ENCODE data around the gene ATXN1.

ATXN1 gene

DNA sequence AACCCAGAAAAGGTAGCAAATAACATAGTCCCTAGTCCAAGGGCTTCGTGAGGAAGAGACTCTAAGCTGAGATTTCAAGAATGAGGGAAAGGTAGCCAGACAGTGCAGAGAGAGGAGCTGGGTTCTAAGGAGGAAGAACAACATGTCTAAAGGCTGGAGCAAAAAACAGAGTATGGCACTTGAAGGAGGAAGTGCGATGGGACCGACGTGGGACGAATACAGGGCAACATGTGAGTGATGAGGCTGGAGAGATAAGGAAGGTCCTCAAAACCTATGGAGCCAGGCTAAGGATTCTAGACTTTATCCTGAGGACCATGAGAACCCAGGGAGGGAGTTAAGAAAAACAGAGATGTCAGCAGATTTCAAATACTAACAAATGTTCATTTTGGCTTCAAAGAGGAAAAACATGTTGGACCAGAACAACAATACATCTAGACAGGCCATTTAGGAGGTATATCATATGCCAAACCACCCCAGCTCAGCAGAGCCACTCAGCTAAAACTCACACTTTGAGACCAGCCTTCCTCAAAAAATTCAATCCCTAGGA lies 17.5 kb downstream of the ATXN1 start:
- DNase-seq (ENCODE audit: low spot score): no peak

DNA sequence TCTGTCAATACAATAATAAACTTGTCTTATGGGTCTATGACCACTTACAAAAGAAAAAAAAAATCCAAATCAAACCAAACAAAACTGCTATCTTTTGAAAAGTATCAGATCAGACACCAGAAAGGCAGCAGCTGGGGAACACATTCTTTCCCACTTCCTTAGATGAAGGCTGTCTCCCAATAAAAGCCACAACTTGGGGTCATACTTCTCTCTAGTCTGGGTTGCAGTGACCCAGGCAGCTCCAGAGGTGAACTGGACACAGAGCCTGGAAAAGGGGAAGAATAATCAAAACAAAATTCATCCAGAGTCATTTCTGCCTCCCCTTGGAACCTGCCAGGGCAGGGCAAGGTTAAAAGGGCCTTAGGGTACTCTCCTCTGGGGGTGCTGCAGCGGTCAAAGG lies 19.1 kb downstream of the ATXN1 start:
- no peak for DNase-seq (ENCODE audit: low spot score)

DNA sequence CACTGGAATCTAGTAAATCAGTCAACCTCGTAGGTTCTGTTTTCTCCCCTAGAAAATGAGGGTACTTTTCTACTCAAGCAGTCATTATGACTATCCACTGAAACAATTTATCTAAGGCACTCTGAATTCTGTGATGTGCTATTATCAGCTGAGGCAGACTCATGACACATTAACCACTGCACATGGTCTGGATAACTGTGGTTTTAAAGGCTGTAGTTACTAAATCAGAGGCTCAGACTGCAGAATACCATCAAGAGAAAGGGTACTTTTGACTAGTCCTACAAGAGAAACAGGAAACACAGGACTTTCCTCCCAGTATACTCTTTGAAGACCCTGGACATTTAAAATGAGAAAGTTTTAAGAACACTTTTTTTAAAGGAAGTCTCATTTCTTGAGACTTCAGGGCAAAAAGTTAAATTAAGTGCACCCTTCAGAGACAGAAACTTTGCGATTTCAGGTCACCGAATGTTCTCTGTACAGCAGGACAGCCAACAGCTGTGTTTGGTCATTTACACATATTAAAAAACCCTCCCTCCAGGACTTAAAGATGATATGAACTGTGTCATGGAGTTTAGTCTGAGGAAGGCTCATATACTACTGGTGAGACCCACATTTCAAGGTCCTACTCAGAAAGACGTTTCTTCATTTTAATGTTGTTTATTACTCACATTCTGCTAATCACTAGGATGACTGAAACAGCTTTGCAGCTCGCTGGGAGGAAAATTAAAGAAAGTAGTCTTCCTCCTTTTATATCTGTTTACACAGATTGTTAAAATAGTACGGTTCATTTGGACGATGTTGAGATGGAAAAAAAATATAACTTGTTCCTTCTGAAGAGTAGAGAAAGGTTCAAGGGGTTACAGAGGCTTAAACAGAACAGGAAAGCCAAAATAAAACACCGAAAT lies 19.9 kb downstream of the ATXN1 start:
- no peak for DNase-seq (ENCODE audit: low spot score)

DNA sequence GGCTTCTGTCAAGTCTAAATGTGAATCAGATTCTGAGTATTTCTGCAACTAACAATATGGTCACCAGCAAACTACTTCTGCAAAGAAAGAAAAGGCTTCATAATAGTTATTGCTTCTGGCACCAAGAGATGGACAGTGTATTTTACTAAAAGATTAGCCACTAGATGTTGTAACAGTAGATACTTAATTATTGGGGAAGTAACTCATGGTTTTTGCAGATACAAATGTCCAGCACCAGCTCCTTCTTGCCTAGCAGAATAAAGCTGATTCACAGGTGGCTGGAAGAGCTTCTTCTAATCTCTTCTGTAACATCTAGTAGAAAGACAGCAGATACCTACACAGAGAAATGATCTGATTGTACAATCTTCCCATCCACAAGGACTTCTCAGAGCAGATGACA lies 21.2 kb downstream of the ATXN1 start:
- no peak for DNase-seq (ENCODE audit: low spot score)

DNA sequence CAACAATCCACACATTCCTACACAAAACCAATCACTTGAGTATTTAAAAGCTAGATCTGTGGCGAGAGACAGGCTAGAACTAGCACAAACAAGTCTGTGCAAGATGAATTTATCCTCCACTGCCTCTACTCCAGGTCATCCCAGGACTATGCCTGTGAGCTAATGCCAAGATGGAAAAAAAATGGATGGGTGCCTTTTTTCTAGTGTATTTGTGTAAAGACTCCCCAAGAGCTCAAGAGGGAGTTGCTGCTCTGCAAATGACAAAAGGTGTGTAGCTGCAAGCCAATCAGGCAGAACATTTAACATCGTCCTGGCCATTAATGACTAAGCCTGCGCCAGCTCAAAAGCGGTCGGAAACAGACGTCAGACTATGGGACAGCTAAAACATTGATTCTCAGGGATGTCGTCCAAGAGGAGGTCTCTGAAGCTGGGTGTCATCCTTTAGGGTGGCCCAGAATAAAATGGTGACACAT lies 21.9 kb downstream of the ATXN1 start:
- DNase-seq (ENCODE audit: low spot score): no peak

DNA sequence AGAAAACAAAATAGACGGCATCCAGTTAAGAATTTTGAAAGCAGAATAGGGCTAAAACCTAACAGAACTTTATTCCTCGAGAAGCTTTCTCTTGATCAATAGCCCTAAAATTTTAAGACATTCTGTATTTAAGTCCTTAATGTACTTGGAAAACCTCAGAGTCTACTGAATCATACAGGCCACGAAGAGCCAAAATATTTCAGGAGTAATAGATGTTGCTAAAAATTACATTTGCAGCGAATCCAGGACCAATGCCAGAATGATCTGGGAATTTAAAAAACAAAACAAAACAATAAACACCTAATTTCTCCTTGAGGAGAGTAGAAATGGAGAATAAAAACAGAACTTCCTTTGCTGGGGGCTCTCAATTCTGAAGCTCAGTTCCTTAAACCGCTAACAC lies 23.3 kb downstream of the ATXN1 start:
- no peak for DNase-seq (ENCODE audit: low spot score)

DNA sequence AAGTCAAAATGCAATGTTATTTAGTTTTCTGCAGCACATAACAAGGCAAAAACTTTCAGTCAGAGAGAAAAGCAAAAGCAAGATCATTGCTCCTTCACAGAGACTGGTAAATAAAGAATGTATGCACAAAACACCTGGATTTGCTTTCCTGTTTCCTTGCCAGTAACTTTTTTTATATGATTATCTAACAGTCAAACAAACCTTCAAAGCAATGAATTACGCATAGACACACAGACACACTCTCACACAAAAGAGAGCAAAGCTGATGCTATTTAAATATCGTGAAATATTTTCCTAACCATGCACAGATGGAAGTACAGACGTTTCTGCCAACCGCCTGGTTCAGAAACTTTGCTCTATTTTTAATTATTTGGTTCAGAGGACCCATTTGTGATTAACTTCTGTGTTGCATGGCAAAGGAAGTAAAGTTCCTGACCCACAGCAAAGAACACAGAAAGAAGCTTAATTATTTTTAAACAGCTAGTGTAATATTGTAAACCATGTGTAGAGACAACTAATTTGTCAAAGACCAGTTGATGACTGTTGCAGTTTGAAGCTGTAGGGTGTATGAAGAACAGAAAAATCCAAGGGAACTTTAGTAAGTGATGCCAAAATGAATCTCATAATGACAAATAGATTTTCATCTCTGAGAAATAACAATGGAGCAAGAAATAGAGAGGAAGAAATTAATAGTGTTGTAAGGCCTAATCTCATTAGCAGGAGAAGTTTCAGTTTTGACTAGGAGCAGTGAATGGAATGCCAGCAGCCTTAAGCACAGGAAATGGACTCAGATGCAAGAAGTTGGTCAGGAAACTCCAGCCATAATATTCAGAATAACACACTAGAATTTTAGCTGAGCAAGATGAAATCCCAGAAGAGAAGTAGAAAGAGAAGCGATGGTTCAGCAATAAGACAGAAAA lies 24.1 kb downstream of the ATXN1 start:
- DNase-seq (ENCODE audit: low spot score): no peak

DNA sequence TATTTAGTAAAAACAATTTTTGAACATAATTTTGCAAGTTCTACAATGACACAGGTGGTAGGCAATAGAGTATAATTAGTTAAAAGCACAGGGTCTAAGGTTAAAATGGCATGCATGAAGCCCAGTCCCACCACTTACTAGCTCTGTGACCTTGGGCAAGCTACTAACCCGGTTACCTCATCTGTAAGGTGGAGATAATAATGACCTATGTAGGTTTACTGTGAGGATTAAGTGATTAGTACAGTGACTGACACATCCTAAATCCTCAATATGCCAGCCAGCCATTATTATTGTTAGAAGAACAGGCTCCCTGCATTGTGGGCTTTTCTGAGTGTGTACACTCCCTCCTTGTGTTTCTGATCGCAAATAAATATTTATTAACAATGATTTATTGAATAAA lies 26.2 kb downstream of the ATXN1 start:
- no peak for DNase-seq (ENCODE audit: low spot score)

DNA sequence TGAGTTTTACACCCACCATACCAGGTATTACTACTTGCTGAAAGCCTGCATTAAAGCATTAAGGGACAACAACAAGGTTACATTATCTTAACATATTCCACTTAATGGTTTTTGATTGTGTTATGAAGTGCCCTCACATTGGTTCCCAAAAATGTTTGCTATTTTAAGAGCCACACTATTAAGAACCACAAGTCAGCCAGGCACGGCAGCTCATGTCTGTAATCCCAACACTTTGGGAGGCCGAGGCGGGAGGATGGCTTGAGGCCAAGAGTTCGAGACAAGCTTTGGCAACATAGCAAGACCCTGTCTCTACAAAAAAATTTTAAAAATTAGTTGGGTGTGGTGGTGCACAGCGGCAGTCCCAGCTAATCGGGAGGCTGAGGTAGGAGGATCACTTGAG lies 28.2 kb downstream of the ATXN1 start:
- no peak for DNase-seq (ENCODE audit: low spot score)

DNA sequence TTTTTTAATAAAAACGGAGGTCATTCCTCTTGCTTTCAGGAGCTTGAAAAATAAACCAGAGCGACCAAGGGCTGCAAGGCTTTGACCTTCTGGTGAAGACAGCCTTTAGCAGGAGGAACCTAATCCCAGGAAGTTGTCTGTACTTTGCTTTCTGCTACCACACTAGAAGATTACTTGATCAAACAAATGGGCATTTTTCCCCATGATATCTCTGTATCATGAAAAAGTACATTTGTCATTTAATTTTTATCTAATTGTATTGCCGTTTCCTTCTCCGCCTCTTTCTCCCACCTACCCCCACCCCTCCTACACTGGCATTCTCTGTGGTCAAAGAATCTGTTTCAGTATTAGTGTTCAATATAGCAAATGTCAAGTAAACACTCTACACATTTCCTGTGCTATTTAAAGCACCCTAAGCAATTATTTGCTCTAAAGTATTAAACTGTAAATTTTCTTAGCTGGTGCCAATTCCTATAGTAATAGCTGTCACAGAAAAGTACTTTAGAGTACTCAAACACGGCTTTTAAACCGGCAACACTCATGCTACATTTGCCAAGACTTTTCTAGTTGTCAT lies 29.7 kb downstream of the ATXN1 start:
- peak; percentile 39 for DNase-seq (ENCODE audit: low spot score)

DNA sequence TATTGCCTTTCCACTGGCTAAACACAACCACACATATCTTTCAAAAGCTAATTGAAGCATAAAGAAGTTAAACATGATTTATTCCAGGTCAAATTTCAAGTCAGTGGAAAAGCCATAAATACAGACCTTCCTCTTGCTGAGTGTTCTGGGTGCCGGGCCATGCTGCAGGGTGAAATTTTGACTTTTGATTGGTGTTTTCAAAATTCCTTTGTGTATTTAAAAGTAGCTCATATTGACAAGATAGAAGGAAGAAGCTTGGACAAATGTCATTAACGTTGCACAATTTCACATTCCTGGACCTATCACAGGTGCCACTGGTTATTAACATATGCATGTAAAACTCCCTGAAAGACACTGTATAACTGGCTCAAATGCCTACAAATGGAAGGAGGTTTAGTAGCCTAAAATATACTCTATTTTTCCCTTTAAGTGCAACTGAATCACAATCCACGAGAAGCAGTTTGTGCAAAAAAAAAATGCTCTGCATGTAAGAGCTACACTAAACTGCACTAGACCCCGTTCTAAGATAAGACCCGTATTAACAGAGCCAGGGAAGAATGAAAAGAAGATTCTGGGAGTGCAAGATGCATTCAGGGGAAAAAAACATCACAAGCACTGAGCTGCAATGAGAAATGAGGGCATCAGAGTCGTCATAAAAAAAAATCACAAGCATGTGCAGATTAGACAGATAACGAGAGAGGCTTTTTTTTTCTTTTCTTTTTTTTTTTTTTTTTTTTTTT lies 30.4 kb downstream of the ATXN1 start:
- no peak for DNase-seq (ENCODE audit: low spot score)

DNA sequence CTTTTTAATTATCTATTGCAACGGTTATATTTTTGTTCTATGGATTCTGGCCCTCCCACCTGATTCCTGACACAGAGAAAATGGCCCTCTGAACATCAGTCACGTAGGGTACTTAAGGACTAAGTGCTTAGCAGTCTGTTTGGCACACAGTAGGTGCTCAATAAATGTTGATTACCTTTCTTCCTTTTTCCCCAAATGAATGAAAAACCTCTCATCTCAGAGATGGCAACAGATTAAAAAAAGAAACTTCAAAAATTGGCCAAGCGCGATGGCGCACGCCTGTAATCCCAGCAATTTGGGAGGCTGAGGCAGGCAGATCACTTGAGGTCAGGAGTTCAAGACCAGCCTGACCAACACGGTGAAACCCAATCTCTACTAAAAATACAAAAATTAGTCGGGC lies 31.5 kb downstream of the ATXN1 start:
- DNase-seq (ENCODE audit: low spot score): no peak

DNA sequence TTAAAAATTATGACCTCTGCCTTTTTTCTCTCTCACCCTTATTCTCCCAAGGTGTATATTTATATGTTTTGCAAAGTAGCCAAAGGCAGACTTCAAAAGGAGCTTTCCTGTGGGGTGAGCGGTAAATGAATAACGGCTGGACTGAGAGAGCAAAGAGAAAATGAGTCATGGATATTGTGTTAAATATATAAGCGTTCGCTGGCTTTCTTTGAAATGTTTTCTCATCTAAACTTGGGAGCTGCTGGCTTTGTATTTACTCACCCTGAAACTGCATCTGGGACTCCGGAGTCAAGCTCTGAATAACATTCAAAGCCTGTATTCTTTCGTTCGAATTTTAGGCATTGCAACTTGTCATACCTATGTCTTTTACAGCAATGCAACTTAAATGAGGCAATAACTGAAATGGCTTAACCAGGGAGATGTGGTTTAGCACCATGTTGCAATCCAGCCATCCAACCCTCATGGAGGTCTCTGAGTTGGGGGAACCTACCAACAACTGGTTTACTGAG lies 32.0 kb downstream of the ATXN1 start:
- DNase-seq (ENCODE audit: low spot score): no peak

DNA sequence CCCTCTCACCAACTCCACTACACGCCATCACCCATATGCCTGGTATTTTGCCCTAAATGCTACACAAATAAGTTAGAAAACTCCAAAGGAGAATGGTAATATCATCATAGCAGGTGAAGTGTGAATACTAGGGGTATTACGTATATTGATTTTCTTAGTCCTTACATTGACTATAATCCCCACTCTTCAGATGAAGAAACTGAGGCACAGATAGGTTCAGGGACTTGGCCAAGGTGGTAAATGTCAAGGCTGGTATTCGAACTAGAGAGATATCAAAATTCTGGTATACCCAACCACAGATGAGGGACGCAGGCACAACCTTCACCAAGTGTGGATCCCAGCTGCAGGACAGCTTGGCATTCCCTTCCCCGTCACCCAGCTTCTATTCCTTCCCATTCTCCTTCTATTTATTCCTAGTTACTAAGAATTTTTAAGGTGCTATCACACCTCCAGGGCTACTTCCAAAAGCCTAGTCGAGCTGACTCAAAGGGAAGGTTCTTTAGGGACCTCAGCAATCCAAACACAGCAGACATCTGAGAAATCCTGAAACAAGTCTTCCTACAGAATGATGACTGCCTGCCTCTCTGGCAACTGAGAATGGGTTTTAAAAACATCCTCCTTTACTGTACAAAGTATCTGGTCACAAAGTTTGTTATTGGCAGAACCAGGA lies 32.6 kb downstream of the ATXN1 start:
- no peak for DNase-seq (ENCODE audit: low spot score)

DNA sequence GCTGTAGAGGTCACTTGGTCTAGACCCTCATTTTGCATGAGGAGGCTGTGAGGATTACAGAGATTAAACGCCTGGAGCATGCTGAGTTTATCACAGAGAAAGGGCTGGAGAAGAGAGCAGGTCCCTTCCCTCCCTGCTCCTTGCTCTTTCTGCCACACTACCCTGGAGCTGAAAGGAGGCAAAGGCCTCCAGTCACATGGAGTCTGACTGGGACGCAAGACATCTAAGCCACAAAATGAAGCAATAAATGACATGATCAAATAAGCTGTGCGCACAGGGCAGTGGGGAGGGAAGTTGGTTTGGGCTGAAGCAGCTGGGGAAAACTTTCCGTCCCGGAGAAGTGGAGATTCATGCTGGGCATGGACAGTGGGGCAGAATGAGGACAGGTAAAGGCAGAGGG lies 33.3 kb downstream of the ATXN1 start:
- no peak for DNase-seq (ENCODE audit: low spot score)

DNA sequence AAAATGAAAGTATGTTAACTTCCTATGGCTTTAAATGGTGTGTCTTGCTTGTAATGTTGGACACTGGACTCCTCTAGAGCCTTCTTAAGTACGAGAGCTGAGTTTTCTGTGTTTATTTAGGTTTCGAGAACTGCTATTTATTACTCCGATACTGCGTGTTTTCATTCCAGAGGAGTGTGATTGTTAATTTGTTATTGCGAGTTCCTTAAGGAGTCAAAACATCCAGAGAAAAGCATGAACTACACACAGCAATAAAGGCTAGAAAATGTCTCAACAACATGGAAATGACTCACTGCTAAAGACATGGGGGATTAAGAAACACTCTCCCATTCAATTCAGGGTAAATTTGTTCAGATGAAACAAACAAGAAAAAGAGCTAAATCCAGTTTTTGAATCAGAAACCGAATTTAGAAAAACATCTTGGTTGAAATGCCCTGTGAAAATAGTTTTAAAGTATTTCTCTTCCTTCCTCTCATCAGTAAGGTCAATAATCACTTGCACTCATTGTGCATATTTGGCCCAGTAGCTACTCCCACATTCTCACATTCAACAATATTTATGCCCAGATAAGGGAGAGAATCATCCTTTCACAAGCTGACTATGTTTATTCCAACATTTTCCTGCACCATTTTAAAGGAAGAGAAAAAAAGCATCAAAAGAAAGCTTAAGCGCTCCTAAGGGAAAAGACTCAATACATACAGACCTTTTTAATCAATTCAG lies 36.0 kb downstream of the ATXN1 start:
- no peak for DNase-seq (ENCODE audit: low spot score)

DNA sequence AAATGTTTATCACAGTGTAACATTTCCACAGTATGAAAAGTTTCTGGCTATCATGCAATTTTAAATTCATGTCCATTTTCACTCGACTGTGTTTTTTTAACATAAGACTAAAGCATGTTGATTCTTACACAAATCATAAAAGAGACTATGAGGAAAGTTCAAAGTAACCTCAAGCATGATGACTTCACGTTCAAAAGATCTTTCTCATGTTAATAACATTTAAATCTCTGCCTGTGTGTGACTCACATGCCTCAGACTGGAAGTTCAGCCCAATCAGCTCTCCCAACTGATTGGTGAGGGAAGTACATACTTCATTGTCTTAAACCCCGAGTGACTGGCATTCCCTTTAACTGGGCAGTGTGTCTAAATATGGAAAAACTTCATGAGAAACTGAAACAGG lies 37.4 kb downstream of the ATXN1 start:
- peak; percentile 40 for DNase-seq (ENCODE audit: low spot score)

DNA sequence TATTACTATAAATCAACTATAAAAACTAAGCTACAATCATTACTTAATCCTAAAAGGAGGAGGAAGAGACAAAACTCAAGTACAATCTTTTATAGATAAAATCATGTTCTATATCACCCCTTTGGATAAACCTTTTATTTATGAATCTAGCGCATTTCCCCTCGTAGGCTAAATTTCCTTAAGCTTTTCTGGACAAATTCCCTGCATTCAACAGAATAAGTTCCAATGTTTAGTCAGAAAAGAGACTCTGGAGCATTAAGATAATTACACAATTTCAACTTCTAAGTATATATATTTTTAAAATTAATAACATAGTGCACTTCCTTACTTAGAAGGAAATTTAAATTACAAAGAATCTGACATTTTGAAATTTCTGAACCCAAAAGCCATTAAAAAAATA lies 37.9 kb downstream of the ATXN1 start:
- no peak for DNase-seq (ENCODE audit: low spot score)

DNA sequence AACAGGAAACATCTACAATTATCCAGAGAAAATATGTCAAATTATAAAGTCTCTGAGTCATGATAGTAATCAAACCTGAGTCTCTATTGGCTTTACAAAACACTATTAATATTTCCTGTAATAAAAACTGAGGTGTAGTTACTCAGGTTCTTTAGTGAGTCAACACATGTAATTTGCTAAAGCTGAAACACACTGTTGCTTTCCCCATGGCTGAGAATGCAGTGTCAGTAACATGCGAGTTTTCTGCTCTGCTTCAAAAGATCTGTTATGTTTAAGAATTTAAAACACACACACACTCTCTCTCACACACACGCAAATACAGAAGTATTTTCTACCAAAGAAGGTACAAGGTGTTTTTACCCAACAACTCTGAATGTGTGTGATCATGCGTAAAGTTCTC lies 38.6 kb downstream of the ATXN1 start:
- DNase-seq (ENCODE audit: low spot score): no peak

DNA sequence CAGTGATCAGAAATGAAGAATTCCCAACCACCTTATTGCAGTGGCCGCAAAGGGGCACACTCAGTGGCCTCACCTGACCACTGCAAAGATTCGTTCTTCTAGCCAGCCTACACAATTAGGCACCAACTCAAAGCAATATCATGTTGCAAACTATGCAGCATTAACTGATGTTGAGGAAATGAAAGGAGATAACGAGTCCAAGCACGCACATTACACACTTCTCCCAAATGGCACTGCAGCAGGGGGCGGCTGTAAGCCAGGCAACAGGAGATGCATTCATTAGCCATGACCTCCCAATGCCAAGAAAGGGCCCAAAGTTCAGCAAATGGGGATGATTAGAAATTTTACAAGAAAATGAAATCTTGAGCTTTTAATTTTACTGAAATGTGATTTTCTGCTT lies 39.3 kb downstream of the ATXN1 start:
- no peak for DNase-seq (ENCODE audit: low spot score)
